GM20431 (cell line): ENCODE results near the gene ADCY2.

Source experiments
- in situ Hi-C: fragments of 300-500 bp; cut with MseI, MboI; formaldehyde crosslinking; loops from one replicate; pipeline ENCODE4 v1.15.0; 2020; ENCODE audit warnings: low sequenced_read_pairs; ENCODE audit not compliant: unreplicated experiment

The ADCY2 gene

GRCh38 chr5:7493622-7494021 is 97.7 kb downstream of the ADCY2 start:
- in situ Hi-C loops, result no loop called here

GRCh38 chr5:7494481-7495130 is 98.7 kb downstream of the ADCY2 start:
- in situ Hi-C loops, result no loop called here

GRCh38 chr5:7495131-7495517 is 99.2 kb downstream of the ADCY2 start:
- in situ Hi-C loops, result no loop called here

- in situ Hi-C loops, result no loop called here
Observed at GRCh38 chr5:7500256-7500655, 104.3 kb downstream of the ADCY2 start.

- in situ Hi-C loops, result no loop called here
Observed at GRCh38 chr5:7501061-7501460, 105.1 kb downstream of the ADCY2 start.

GRCh38 chr5:7503564-7503963 is 107.6 kb downstream of the ADCY2 start:
- in situ Hi-C loops, result no loop called here

GRCh38 chr5:7515284-7515914 is 119.5 kb downstream of the ADCY2 start:
- in situ Hi-C loops, result no loop called here

- in situ Hi-C loops, result no loop called here
Observed at GRCh38 chr5:7516253-7516652, 120.3 kb downstream of the ADCY2 start.

- in situ Hi-C loops, result no loop called here
Observed at GRCh38 chr5:7517006-7517405, 121.1 kb downstream of the ADCY2 start.

GRCh38 chr5:7518947-7519560 is 123.1 kb downstream of the ADCY2 start:
- in situ Hi-C loops, result no loop called here

- in situ Hi-C loops, result no loop called here
Observed at GRCh38 chr5:7519564-7519963, 123.6 kb downstream of the ADCY2 start.

GRCh38 chr5:7529880-7530279 is 133.9 kb downstream of the ADCY2 start:
- in situ Hi-C loops, result no loop called here

GRCh38 chr5:7533941-7534340 is 138.0 kb downstream of the ADCY2 start:
- in situ Hi-C loops, result no loop called here

- in situ Hi-C loops, result no loop called here
Observed at GRCh38 chr5:7534505-7534904, 138.6 kb downstream of the ADCY2 start.

- in situ Hi-C loops, result no loop called here
Observed at GRCh38 chr5:7537573-7537972, 141.6 kb downstream of the ADCY2 start.

- in situ Hi-C loops, result no loop called here
Observed at GRCh38 chr5:7539571-7539970, 143.6 kb downstream of the ADCY2 start.

- in situ Hi-C loops, result no loop called here
Observed at GRCh38 chr5:7540736-7541485, 145.0 kb downstream of the ADCY2 start.

- in situ Hi-C loops, result no loop called here
Observed at GRCh38 chr5:7541898-7542297, 146.0 kb downstream of the ADCY2 start.

GRCh38 chr5:7546555-7546954 is 150.6 kb downstream of the ADCY2 start:
- in situ Hi-C loops, result no loop called here

GRCh38 chr5:7548596-7548995 is 152.7 kb downstream of the ADCY2 start:
- in situ Hi-C loops, result no loop called here

GRCh38 chr5:7565559-7565958 is 169.6 kb downstream of the ADCY2 start:
- in situ Hi-C loops, result no loop called here
